ENCODE data around the gene UCN. TPM values are rescaled to one million over a fixed set of nuclear protein-coding genes. Genes with fewer than 3 reads are reported as not detected.

The UCN gene
- polyA plus RNA-seq, 1 donor (not counting 4 experiments of a cell fraction or from before 2014, with no cell fraction given): 0.10 TPM

DNA sequence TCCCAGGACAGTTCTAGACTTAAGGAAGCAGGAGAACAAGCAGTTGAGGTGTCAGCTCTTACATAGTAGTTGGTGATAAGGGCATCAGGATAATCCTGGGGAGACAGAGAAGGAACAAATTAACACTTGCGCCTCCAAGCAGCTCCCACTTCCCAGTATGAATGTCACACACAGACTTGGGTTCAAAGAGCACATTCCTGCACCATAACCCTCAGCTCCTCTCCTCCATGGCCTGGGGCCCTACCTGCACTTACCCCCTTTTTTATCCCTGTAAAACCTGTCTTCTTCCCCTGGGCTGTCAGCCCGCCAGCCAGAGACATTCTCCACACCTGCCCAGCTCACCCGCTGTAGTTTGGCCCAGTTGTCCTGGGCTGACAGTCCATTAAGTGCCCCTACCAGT is 3.9 kb upstream of the UCN start:
- H3K9me1 ChIP-seq (ENCODE audit: control insufficient read depth, extremely low read depth, insufficient read depth, low read length): no peaks in the 10 kb centered on the region
- dilution Hi-C loops (cut with MboI; ENCODE audit: extremely low pct_ligation_motif_present, low sequenced_read_pairs): no loop called here
- FAIRE-seq: no peak

DNA sequence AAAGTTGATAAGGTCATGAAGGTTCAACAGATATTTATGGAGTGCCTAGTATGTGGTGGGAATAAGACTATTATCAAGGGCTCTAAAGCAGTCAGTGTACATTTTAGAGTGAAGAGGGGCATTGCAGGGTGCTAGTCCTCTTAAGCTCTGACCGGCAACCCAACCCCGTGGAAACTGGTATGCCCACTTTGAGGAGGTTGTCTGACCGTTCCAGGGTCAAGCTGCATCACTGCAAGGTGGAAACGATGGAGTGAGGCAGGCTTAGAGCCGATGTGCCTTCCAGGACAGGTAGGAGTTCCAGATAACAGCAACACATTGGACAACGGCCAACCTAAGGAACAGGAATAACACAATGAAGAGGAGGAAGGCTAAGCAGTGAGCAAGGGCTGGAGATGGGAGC is 1.4 kb upstream of the UCN start:
- Histone ChIP-seq H3K4me3 (ENCODE audit: control insufficient read depth in 2 of 3, extremely low read depth in 1 of 3, insufficient read depth in 2 of 3, low read depth in 1 of 3, low read length in 3 of 3) (no peak overlapping the region), H3K79me2 (ENCODE audit: control insufficient read depth, insufficient read depth, low read length) (no peaks in the 10 kb centered on the region), H3K4me2 (ENCODE audit: control insufficient read depth, extremely low read depth, insufficient read depth, low read depth, low read length) (no peak overlapping the region), H3K4me1 (ENCODE audit: control insufficient read depth, extremely low read depth, insufficient read depth, low read length) (no peaks in the 10 kb centered on the region), H3K27ac (ENCODE audit: control insufficient read depth, insufficient read depth, low read length) (no peak overlapping the region), H3K9me3 (ENCODE audit: control insufficient read depth, low read depth, low read length) (no peaks in the 10 kb centered on the region), H3K9ac (ENCODE audit: control insufficient read depth, extremely low read depth, insufficient read depth, low read length) (no peak overlapping the region), H4K20me1 (ENCODE audit: control insufficient read depth, extremely low read depth, insufficient read depth, low read length) (peaks cover 2% of the 10 kb centered on the region), H3K27me3 (ENCODE audit: control insufficient read depth, extremely low read depth, insufficient read depth, low read length) (peaks cover 38% of the 10 kb centered on the region), H3K9me1 (ENCODE audit: control insufficient read depth, extremely low read depth, insufficient read depth, low read length) (no peaks in the 10 kb centered on the region), H3K36me3 (ENCODE audit: control insufficient read depth in 2 of 2, extremely low read depth in 1 of 2, insufficient read depth in 2 of 2, low read length in 2 of 2) (peaks cover 3 to 5% of the 10 kb centered on the region in 2 experiments), H2AFZ (ENCODE audit: control insufficient read depth, low read length) (no peak overlapping the region)
- no peak for FAIRE-seq
- TF ChIP-seq, protein P1, sequence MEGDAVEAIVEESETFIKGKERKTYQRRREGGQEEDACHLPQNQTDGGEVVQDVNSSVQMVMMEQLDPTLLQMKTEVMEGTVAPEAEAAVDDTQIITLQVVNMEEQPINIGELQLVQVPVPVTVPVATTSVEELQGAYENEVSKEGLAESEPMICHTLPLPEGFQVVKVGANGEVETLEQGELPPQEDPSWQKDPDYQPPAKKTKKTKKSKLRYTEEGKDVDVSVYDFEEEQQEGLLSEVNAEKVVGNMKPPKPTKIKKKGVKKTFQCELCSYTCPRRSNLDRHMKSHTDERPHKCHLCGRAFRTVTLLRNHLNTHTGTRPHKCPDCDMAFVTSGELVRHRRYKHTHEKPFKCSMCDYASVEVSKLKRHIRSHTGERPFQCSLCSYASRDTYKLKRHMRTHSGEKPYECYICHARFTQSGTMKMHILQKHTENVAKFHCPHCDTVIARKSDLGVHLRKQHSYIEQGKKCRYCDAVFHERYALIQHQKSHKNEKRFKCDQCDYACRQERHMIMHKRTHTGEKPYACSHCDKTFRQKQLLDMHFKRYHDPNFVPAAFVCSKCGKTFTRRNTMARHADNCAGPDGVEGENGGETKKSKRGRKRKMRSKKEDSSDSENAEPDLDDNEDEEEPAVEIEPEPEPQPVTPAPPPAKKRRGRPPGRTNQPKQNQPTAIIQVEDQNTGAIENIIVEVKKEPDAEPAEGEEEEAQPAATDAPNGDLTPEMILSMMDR (optimal IDR thresholded peaks at IDR 0.05 in 1 of 3, IDR thresholded peaks at IDR 0.05 in 1 of 3, conservative IDR thresholded peaks at IDR 0.05 in 1 of 3; ENCODE audit: extremely low read depth in 1 of 3, insufficient read depth in 2 of 3, low read length in 3 of 3): no peak
- no peak for TF ChIP-seq EZH2 (IDR thresholded peaks at IDR 0.05; ENCODE audit: low read length)
- no peak for DNase-seq (ENCODE audit: low read depth, low spot score)
- dilution Hi-C loops (cut with MboI; ENCODE audit: extremely low pct_ligation_motif_present, low sequenced_read_pairs): no loop called here

More for the DNA sequence above, 3.9 kb upstream of the UCN start:
- H3K4me1 ChIP-seq (ENCODE audit: control insufficient read depth, extremely low read depth, insufficient read depth, low read length): no peaks in the 10 kb centered on the region
- no peak for DNase-seq (ENCODE audit: low read depth, low spot score)
- no peak overlapping the region for H2AFZ ChIP-seq (ENCODE audit: control insufficient read depth, low read length)
- no peaks in the 10 kb centered on the region for H3K9me3 ChIP-seq (ENCODE audit: control insufficient read depth, low read depth, low read length)
- peaks cover 15% of the 10 kb centered on the region for H3K27me3 ChIP-seq (ENCODE audit: control insufficient read depth, extremely low read depth, insufficient read depth, low read length)
- H3K9ac ChIP-seq (ENCODE audit: control insufficient read depth, extremely low read depth, insufficient read depth, low read length): no peak overlapping the region
- no peaks in the 10 kb centered on the region for H3K79me2 ChIP-seq (ENCODE audit: control insufficient read depth, insufficient read depth, low read length)
- TF ChIP-seq EZH2 (IDR thresholded peaks at IDR 0.05; ENCODE audit: low read length): no peak
- TF ChIP-seq, protein P1 (optimal IDR thresholded peaks at IDR 0.05 in 1 of 3, IDR thresholded peaks at IDR 0.05 in 1 of 3, conservative IDR thresholded peaks at IDR 0.05 in 1 of 3; ENCODE audit: extremely low read depth in 1 of 3, insufficient read depth in 2 of 3, low read length in 3 of 3): no peak
- H3K36me3 ChIP-seq (ENCODE audit: control insufficient read depth in 2 of 2, extremely low read depth in 1 of 2, insufficient read depth in 2 of 2, low read length in 2 of 2): peaks cover 8 to 9% of the 10 kb centered on the region in 2 experiments
- H3K4me2 ChIP-seq (ENCODE audit: control insufficient read depth, extremely low read depth, insufficient read depth, low read depth, low read length): no peak overlapping the region
- H3K27ac ChIP-seq (ENCODE audit: control insufficient read depth, insufficient read depth, low read length): no peak overlapping the region
- no peak overlapping the region for H3K4me3 ChIP-seq (ENCODE audit: control insufficient read depth in 2 of 3, extremely low read depth in 1 of 3, insufficient read depth in 2 of 3, low read depth in 1 of 3, low read length in 3 of 3)
- peaks cover 4% of the 10 kb centered on the region for H4K20me1 ChIP-seq (ENCODE audit: control insufficient read depth, extremely low read depth, insufficient read depth, low read length)

Data from keratinocyte (primary cell).